HG02970 (cell line): Measurements from ENCODE around the gene PIGP.
A peak's percentile ranks its signal among the peaks of the same experiment; 100 is the strongest.
"Not testable (repeated sequence)": the region's sequence is repeated elsewhere in the genome, so short reads cannot be mapped to it uniquely, and the experiment has no call there.

Experiments
- ATAC-seq: cut with Tn5 transposase; IDR thresholded peaks from one replicate; pipeline ENCODE4 v1.9.1; 2021; ENCODE audit warnings: mild to moderate bottlenecking, moderate library complexity, moderate number of reproducible peaks; ENCODE audit not compliant: unreplicated experiment, low FRiP score

Gene PIGP

DNA sequence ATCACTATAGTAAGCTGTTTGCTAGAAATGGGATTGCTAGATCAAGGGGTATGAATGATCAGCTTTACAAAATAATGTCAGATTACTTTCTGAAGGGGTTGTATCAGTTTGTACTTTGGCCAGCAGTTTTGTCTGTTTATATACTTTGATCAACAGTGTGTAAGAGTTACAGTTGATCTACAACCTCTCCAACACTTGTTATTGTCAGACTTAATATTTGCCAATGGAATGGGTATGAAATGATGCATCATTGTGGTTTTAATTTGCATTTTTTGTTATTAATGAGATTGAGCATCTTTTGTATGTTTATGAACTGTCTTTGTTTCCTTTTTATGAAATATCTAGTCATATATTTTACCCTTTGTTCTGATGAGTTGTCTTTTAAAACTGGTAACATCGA lies 4.5 kb upstream of the PIGP start:
- no peak for ATAC-seq

DNA sequence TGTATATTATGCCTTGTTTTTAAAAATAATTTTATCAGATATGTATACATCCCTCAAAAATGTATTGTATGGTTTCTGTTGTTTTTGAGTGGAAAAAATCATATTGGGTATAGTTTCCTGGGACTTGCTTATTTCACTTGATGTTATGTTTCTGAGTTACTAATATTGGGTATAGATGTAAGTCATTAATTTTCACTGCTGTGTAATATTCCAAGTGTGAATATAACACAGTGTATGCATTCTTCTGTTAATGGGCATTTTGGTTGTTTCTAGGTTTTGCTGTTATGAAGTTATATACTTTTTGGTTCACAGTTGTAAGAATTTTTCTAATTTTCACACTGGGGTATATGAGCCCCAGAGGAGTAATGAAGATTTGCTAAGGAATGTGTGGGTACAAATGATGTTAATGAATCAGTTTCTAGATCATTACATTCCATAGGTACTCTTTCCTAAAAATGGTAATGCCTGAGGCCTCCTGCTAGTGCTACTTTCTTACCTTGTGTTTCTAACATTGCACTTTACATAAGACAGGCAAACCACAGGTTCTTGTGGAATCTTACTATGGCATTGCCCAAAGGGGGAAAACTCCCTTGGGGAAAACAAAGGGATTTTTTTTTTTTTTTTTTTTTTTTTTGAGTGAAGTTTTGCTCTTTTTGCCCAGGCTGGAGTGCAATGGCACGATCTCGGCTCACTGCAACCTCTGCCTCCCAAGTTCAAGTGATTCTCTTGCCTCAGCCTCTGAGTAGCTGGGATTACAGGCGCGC lies 3.4 kb upstream of the PIGP start:
- no peak for ATAC-seq

DNA sequence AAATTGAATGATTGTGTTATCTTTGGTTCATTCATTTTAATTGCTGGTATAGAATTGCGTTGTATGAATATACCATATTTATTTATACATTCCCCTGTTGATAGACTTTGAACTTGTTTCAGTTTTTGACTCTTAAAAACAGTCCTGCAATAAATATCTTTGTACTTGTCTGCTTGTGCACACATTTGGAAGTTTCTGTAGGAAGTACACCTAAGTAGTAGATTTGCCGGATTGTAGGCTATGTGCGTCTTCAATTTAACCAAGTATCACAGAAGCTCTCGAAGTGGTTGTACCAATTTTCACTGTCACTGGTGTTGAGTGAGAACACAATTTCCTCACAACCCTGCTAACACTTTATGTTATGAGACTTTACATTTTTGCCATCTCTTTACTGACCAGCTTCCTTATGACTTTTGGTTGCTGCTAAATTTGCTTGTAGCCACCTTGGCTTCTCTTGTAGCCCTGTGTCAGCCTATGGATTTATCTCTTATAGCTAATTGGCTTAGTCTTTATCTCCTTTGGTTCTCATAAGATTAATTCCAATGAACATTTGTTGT lies 2.4 kb upstream of the PIGP start:
- no peak for ATAC-seq

GRCh38 chr21:37074546-37074945 lies 1.7 kb upstream of the PIGP start:
- ATAC-seq, result no peak

GRCh38 chr21:37074197-37074510 lies 1.3 kb upstream of the PIGP start:
- ATAC-seq, result no peak

DNA sequence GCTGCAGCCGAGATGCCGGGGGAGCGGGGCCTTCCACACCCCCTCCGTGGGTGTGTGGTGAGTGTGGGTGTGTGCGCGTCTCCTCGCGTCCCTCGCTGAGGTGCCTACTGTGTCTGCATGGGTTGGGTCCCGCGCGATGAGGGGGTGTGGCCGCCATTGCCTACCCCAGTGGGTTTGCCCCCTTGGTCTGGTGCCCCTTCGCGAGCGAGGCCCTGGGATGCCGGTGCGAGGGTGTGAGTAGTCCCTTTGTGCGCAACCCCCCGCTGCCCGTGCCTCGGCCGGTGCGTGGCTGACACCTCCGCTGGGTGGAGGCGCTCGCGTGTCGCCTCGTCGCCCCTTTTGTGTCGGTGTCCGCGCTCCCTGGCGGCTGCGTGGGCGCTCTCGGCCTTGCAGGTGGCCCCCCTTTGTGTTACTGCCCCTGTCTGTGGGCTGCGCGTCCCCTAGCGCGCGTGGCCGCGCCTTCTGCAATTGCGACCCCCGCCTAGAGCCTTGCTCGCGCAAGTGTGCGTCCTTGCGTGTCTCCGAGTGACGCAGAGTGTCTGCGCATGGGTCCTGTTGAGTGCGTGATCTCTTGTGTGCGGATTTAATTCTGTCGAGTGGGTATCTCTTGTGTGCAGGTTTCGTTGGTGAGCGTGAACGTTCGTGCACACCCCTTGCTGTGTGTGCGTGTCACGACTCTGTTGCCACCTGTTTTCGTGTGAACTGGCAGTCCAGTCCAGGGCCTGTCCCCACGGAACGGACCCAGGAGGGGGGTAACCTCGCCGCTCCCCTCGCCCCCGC lies 736 bp upstream of the PIGP start:
- ATAC-seq, result peak; percentile 15

DNA sequence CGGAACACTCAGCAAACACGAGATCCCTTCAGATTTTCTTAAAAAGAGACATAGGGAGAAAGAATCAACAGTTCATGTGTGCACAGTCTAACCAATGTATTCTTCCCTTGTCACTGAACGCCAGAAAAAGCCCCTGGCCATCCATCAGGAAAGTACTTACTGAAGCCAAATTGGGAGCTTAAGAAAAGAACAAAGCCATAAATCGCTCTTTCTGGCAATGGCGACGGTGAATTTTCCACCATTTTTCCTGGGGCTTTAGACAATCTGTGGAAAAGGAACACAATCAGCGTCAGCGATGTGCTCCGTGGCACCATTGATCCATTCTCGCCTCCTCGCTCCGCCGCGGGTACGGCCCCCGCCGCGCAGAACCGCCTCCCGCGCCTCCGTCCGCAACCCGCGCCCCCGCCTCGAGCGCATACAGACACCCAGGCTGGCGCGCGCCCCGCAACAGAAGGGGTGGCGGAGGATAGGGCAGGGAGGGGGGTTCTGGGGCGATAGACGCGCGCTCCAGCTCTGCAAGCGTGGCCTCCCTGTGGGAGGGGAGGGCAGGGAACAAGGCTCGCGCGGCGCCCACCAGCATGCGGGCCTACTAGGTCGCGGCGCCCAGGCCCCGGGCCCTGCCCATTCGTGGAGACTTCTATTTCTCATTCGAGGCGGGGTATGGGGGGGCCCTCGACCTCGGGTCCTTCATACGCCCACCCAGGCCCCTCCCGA lies 440 bp downstream of the PIGP start:
- ATAC-seq, result peak; percentile 33

- ATAC-seq, result no peak
Measured at GRCh38 chr21:37071561-37072273, 1.2 kb downstream of the PIGP start.

GRCh38 chr21:37065561-37066177 lies 7.2 kb downstream of the PIGP start:
- ATAC-seq, result no peak

GRCh38 chr21:37064841-37065240 lies 8.0 kb downstream of the PIGP start:
- no peak for ATAC-seq

DNA sequence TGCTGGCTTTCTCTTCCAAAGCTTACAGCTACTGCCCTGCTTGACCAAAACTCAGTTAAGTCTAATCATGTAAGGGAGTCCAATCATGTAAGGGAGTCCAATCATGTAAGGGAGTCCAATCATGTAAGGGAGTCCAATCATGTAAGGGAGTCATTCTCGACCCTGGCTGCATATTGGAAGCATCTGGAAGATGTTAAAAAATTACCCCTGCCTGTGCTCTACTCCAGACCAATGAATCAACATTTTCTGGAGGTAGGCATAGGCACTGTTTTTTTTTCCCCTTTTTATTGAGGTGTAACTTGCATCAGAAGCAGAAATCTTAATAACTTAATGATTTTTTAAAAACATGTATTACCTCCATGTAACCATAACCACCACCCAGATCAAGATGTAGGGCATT lies 9.4 kb downstream of the PIGP start:
- no peak for ATAC-seq

GRCh38 chr21:37062593-37062935 lies 10.3 kb downstream of the PIGP start:
- ATAC-seq, result no peak

DNA sequence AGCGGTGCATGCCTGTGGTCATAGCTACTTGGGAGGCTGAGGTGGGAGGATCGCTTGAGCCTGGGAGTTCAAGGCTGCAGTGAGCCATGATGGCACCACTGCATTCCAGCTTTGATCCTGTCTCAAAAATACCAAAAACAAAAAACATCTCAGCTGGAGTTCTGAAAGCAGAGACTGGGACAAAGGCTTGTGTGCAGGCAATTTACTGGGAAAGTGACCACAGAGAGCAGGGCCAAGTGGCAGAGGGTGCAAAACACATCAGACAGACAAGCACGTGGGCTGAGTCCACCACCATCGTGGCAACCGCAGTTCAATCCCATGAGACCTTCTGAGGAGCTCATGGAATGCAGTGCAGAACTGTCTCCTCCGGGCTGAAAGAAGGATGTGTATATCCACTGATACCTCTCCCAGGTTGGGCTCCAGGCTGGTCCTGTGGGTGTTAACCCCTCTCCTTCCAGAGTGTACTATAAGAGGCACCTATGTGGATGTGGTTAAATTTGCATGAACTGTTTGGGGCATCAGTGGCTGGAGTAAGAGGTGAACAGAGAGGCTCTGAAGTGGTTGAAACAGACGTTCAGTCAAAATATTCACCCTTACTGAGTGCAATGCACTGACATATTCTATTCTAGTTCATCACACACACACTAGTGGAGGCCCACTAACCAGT lies 10.8 kb downstream of the PIGP start:
- no peak for ATAC-seq

- no peak for ATAC-seq
Measured at GRCh38 chr21:37060296-37060695, 12.6 kb downstream of the PIGP start.

DNA sequence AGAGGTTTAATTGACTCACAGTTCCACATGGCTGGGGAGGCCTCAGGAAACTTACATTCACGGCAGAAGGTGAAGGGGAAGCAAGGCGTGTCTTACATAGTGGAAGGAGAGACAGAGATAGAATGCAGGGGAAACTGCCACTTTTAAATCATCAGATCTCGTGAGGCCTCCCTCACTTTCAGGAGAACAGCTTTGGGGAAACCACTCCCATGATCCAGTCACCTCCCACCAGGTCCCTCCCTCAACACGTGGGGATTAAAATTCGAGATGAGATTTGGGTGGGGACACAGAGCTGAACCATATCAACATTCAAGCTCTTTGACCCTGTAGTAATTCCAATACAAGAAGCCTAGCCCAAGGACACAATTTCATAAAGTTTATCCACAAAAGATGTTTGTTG lies 13.7 kb downstream of the PIGP start:
- no peak for ATAC-seq

DNA sequence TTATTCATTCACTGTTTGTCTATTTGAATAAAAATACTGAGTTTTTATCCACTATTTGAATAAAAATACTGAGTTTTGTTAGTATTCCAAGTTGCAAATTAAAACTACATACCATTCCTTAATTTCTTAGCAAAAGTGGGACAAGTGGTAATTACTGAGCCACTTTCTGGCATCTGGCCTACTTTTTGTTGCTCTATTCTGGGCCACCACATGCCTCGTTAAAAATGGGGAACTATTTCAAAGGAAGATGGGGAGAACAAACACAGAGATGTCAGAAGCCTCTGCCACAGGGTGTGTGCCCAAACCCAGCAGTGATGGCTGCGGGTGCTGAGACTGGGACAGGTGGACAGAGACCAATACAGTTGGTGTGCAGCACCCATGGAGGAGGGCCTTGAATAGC lies 14.6 kb downstream of the PIGP start:
- no peak for ATAC-seq

- no peak for ATAC-seq
Measured at GRCh38 chr21:37057614-37058013, 15.3 kb downstream of the PIGP start.

- no peak for ATAC-seq
Measured at GRCh38 chr21:37055271-37055855, 17.5 kb downstream of the PIGP start.

DNA sequence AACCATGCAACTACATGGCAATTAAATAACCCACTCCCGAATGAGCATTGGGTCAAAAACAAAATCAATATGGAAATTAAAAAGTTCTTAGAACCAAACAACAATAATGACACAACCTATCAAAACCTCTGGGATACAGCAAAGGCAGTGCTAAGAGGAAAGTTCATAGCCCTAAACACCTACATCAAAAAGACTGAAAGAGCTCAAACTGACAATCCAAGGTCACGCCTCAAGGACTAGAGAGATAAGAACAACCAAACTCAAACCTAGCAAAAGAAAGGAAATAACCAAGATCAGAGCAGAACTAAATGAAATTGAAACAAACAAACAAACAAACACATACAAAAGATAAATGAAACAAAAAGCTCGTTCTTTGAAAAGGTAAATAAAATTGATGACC lies 23.1 kb downstream of the PIGP start:
- ATAC-seq, result not testable (repeated sequence)
